GM19452 (cell line): ENCODE results near the gene DPM1.

Source experiments
- ATAC-seq: cut with Tn5 transposase; IDR thresholded peaks from one replicate; pipeline ENCODE4 v1.9.1; 2021; ENCODE audit not compliant: unreplicated experiment

The DPM1 gene

GRCh38 chr20:50900261-50900660 lies 58.1 kb downstream of the DPM1 start:
- no peak for ATAC-seq

- no peak for ATAC-seq
These were observed 59.9 kb downstream of the DPM1 start for GRCh38 chr20:50898475-50898874.

GRCh38 chr20:50895111-50895830 lies 63.1 kb downstream of the DPM1 start:
- no peak for ATAC-seq

- no peak for ATAC-seq
These were observed 64.7 kb downstream of the DPM1 start for GRCh38 chr20:50893620-50894019.

GRCh38 chr20:50892394-50892793 lies 65.9 kb downstream of the DPM1 start:
- no peak for ATAC-seq

GRCh38 chr20:50891138-50891537 lies 67.2 kb downstream of the DPM1 start:
- ATAC-seq = no peak

- no peak for ATAC-seq
These were observed 70.8 kb downstream of the DPM1 start for GRCh38 chr20:50887576-50887975.

- no peak for ATAC-seq
These were observed 72.0 kb downstream of the DPM1 start for GRCh38 chr20:50886184-50886790.

GRCh38 chr20:50885781-50886180 lies 72.6 kb downstream of the DPM1 start:
- no peak for ATAC-seq

GRCh38 chr20:50885068-50885467 lies 73.3 kb downstream of the DPM1 start:
- ATAC-seq = no peak
